ENCODE measurements around the gene SSR4. TPM values are rescaled to one million over a fixed set of nuclear protein-coding genes. Genes with fewer than 3 reads are reported as not detected.

SSR4 gene
- total RNA-seq, 2 experiments from 2014 or later = 171 to 173 TPM

- Histone ChIP-seq H3K36me3 (ENCODE audit: insufficient read depth, low read length) (peaks cover 24% of the 10 kb centered on the region), H3K4me3 (ENCODE audit: low read length) (no peak overlapping the region), H3K4me1 (ENCODE audit: insufficient read depth, low read length) (peaks cover 11% of the 10 kb centered on the region), H3K27me3 (ENCODE audit: control insufficient read depth in 1 of 2, insufficient read depth in 2 of 2, low read length in 2 of 2) (no peaks in the 10 kb centered on the region), H3K9me3 (ENCODE audit: control insufficient read depth in 1 of 2, insufficient read depth in 1 of 2, low read length in 2 of 2) (no peaks in the 10 kb centered on the region), H3K27ac (ENCODE audit: low read depth in 1 of 2, low read length in 2 of 2) (no peak overlapping the region)
- ChIA-PET CTCF (no interaction called here), POLR2A (no interaction called here)
- intact Hi-C loops (cut with DNase I, micrococcal nuclease) = loop anchor here in 1 of 2 experiments (10.0 kb wide), 1 partner anchor 54 kb away; no protein-coding TSS in a partner anchor
- Mint-ChIP-seq H3K36me3 (ENCODE audit: low read depth) (peaks cover 12% of the 10 kb centered on the region), H3K27me3 (no peaks in the 10 kb centered on the region), H3K27ac (no peak overlapping the region), H3K4me1 (ENCODE audit: low read depth) (peaks cover 6% of the 10 kb centered on the region), H3K4me3 (no peak overlapping the region), H3K9me3 (no peaks in the 10 kb centered on the region)
- no peak for TF ChIP-seq CTCF (IDR thresholded peaks at IDR 0.05)
- no peak for DNase-seq
- no peak for ATAC-seq (ENCODE audit: poor library complexity)
Observed at GRCh38 chrX:153800746-153801145, 6.3 kb downstream of the SSR4 start.

GRCh38 chrX:153801669-153802068 is 7.2 kb downstream of the SSR4 start:
- H3K36me3 Mint-ChIP-seq (ENCODE audit: low read depth) = peaks cover 12% of the 10 kb centered on the region
- ChIA-PET POLR2A (no interaction called here), CTCF (no interaction called here)
- H3K9me3 ChIP-seq (ENCODE audit: control insufficient read depth in 1 of 2, insufficient read depth in 1 of 2, low read length in 2 of 2) = no peaks in the 10 kb centered on the region
- no peak overlapping the region for H3K4me3 ChIP-seq (ENCODE audit: low read length)
- H3K4me1 ChIP-seq (ENCODE audit: insufficient read depth, low read length) = peaks cover 2% of the 10 kb centered on the region
- H3K27ac ChIP-seq (ENCODE audit: low read depth in 1 of 2, low read length in 2 of 2) = no peak overlapping the region
- H3K9me3 Mint-ChIP-seq = no peaks in the 10 kb centered on the region
- no peak for TF ChIP-seq CTCF (IDR thresholded peaks at IDR 0.05)
- H3K27ac Mint-ChIP-seq = no peak overlapping the region
- intact Hi-C loops (cut with DNase I, micrococcal nuclease) = loop anchor here in 1 of 2 experiments (10.0 kb wide), 1 partner anchor 53 kb away; no protein-coding TSS in a partner anchor
- no peak overlapping the region for H3K4me3 Mint-ChIP-seq
- H3K36me3 ChIP-seq (ENCODE audit: insufficient read depth, low read length) = peaks cover 17% of the 10 kb centered on the region
- no peaks in the 10 kb centered on the region for H3K4me1 Mint-ChIP-seq (ENCODE audit: low read depth)
- no peaks in the 10 kb centered on the region for H3K27me3 ChIP-seq (ENCODE audit: control insufficient read depth in 1 of 2, insufficient read depth in 2 of 2, low read length in 2 of 2)
- ATAC-seq (ENCODE audit: poor library complexity) (no peak), DNase-seq (no peak)
- no peaks in the 10 kb centered on the region for H3K27me3 Mint-ChIP-seq

GRCh38 chrX:153802513-153803045 is 8.1 kb downstream of the SSR4 start:
- Histone ChIP-seq H3K9me3 (ENCODE audit: control insufficient read depth in 1 of 2, insufficient read depth in 1 of 2, low read length in 2 of 2) (no peaks in the 10 kb centered on the region), H3K4me1 (ENCODE audit: insufficient read depth, low read length) (no peaks in the 10 kb centered on the region), H3K36me3 (ENCODE audit: insufficient read depth, low read length) (peaks cover 7% of the 10 kb centered on the region), H3K4me3 (ENCODE audit: low read length) (no peak overlapping the region), H3K27ac (ENCODE audit: low read depth in 1 of 2, low read length in 2 of 2) (no peak overlapping the region), H3K27me3 (ENCODE audit: control insufficient read depth in 1 of 2, insufficient read depth in 2 of 2, low read length in 2 of 2) (no peaks in the 10 kb centered on the region)
- ATAC-seq (ENCODE audit: poor library complexity) (no peak), DNase-seq (no peak)
- POLR2A ChIA-PET = no interaction called here
- peaks cover 9% of the 10 kb centered on the region for H3K36me3 Mint-ChIP-seq (ENCODE audit: low read depth)
- H3K4me1 Mint-ChIP-seq (ENCODE audit: low read depth) = no peaks in the 10 kb centered on the region
- H3K9me3 Mint-ChIP-seq = no peaks in the 10 kb centered on the region
- CTCF ChIA-PET = interaction anchor here (0.5 kb wide), 1 partner anchor 302 kb away, joined by 3 read pairs; no protein-coding TSS in a partner anchor
- H3K27ac Mint-ChIP-seq = no peak overlapping the region
- TF ChIP-seq CTCF (IDR thresholded peaks at IDR 0.05) = no peak
- intact Hi-C loops (cut with DNase I, micrococcal nuclease) = loop anchor here in 1 of 2 experiments (10.0 kb wide), 1 partner anchor 52 kb away; no protein-coding TSS in a partner anchor
- no peak overlapping the region for H3K4me3 Mint-ChIP-seq
- H3K27me3 Mint-ChIP-seq = no peaks in the 10 kb centered on the region
